Ascending aorta (tissue), 2 donors: ENCODE measurements around the gene TMEM25. TPM values are rescaled to one million over a fixed set of nuclear protein-coding genes. Genes with fewer than 3 reads are reported as not detected.

ENCODE experiments used
- DNase-seq, 2 donors: peaks; one replicate each; pipeline ENCODE4 v3.0.0-alpha.2; 2019; ENCODE audit warnings: low spot score in 2 of 2
- H3K27ac ChIP-seq, 2 donors: fragments of 200-600 bp; sonication (generic); one replicate each; pipeline ENCODE4 v1.5.1; 2016 to 2017; ENCODE audit warnings: mild to moderate bottlenecking in 1 of 2
- H3K27me3 ChIP-seq: fragments of 200-600 bp; sonication (generic); one replicate; pipeline ENCODE4 v1.5.1; 2017
- H3K36me3 ChIP-seq, 2 donors: fragments of 200-600 bp; sonication (generic); one replicate each; pipeline ENCODE4 v1.5.1; 2016
- H3K4me1 ChIP-seq, 2 donors: fragments of 200-600 bp; sonication (generic); one replicate each; pipeline ENCODE4 v1.5.1; 2016 to 2017; ENCODE audit warnings: mild to moderate bottlenecking in 1 of 2
- H3K4me3 ChIP-seq, 2 donors: fragments of 200-600 bp; sonication (generic); one replicate each; pipeline ENCODE4 v1.5.1; 2016 to 2017; ENCODE audit warnings: mild to moderate bottlenecking in 1 of 2
- H3K9me3 ChIP-seq, 2 donors: fragments of 200-600 bp; sonication (generic); one replicate each; pipeline ENCODE4 v1.5.1; 2016
- intact Hi-C: fragments of 100-400 bp; cut with DNase I; formaldehyde crosslinking; loops from one replicate; pipeline ENCODE4 v1.15.1; 2023
- total RNA-seq: library from RNA; depleted of rRNA; stranded (reverse); fragments of >200 nt; gene quantifications from one replicate; pipeline ENCODE4 v1.1.0, GENCODE V29; 2016
- TF ChIP-seq, protein P1 (sequence below), 3 experiments: fragments of 200-600 bp in 2 of 3; fragments of 450-650 bp in 1 of 3; sonication (generic) in 2 of 3; IDR thresholded peaks; one replicate each; pipeline ENCODE4 v1.5.1; 2016 to 2019; ENCODE audit warnings: antibody characterized with exemption in 3 of 3, mild to moderate bottlenecking in 1 of 3, moderate library complexity in 1 of 3

Gene TMEM25
- total RNA-seq, 1 donor from 2014 or later = 133 TPM

DNA sequence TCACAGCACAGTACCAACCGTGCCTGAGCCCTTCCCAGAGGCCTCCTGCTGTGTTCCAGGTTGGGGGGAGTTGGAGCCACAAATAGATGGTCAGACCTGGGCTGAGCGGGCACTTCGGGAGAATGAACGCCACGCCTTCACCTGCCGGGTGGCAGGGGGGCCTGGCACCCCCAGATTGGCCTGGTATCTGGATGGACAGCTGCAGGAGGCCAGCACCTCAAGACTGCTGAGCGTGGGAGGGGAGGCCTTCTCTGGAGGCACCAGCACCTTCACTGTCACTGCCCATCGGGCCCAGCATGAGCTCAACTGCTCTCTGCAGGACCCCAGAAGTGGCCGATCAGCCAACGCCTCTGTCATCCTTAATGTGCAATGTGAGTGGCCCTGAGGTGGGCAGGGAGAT, 1.1 kb downstream of the TMEM25 start:
- intact Hi-C loops = no loop called here
- Histone ChIP-seq H3K9me3 (no peaks in the 10 kb centered on the region), H3K36me3 (peaks cover 0 to 18% of the 10 kb centered on the region in 2 donors), H3K27me3 (no peaks in the 10 kb centered on the region), H3K4me3 (peak overlapping the region in 1 of 2 donors; percentile 84), H3K4me1 (peaks cover 0 to 21% of the 10 kb centered on the region in 2 donors), H3K27ac (peak overlapping the region; percentile 14 to 73)
- no peak for DNase-seq
- TF ChIP-seq, protein P1, sequence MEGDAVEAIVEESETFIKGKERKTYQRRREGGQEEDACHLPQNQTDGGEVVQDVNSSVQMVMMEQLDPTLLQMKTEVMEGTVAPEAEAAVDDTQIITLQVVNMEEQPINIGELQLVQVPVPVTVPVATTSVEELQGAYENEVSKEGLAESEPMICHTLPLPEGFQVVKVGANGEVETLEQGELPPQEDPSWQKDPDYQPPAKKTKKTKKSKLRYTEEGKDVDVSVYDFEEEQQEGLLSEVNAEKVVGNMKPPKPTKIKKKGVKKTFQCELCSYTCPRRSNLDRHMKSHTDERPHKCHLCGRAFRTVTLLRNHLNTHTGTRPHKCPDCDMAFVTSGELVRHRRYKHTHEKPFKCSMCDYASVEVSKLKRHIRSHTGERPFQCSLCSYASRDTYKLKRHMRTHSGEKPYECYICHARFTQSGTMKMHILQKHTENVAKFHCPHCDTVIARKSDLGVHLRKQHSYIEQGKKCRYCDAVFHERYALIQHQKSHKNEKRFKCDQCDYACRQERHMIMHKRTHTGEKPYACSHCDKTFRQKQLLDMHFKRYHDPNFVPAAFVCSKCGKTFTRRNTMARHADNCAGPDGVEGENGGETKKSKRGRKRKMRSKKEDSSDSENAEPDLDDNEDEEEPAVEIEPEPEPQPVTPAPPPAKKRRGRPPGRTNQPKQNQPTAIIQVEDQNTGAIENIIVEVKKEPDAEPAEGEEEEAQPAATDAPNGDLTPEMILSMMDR (IDR thresholded peaks at IDR 0.05) = no peak

DNA sequence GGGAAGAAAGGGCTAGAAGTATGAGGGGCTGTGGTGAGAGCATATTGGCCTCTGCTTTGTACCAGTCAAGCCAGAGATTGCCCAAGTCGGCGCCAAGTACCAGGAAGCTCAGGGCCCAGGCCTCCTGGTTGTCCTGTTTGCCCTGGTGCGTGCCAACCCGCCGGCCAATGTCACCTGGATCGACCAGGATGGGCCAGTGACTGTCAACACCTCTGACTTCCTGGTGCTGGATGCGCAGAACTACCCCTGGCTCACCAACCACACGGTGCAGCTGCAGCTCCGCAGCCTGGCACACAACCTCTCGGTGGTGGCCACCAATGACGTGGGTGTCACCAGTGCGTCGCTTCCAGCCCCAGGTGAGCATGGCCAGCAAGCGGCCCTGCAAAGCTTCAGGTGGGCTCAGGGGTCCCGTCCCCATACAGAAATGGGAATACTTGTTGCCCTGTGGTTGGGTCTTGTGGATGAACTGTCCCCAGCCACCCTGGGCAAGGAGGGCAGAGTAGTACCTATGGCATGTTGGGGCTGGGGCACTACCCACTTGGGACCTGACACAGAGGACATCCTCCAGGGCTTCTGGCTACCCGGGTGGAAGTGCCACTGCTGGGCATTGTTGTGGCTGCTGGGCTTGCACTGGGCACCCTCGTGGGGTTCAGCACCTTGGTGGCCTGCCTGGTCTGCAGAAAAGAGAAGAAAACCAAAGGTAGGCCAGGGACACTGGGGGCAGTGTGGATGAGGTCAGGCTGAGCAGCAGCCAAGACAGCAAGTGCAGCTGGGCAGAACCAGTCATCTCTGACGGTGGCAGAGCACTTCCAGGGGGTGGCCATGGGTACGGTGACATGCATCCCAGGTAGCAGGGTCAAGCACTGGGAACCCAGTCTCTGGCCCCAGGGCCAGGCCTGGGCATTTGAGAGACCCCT, 2.1 kb downstream of the TMEM25 start:
- intact Hi-C loops = no loop called here
- Histone ChIP-seq H3K27me3 (no peaks in the 10 kb centered on the region), H3K9me3 (no peaks in the 10 kb centered on the region), H3K4me3 (no peak overlapping the region), H3K36me3 (peaks cover 0 to 18% of the 10 kb centered on the region in 2 donors), H3K4me1 (peaks cover 0 to 21% of the 10 kb centered on the region in 2 donors), H3K27ac (no peak overlapping the region)
- TF ChIP-seq, protein P1 (IDR thresholded peaks at IDR 0.05) = no peak
- DNase-seq = no peak

DNA sequence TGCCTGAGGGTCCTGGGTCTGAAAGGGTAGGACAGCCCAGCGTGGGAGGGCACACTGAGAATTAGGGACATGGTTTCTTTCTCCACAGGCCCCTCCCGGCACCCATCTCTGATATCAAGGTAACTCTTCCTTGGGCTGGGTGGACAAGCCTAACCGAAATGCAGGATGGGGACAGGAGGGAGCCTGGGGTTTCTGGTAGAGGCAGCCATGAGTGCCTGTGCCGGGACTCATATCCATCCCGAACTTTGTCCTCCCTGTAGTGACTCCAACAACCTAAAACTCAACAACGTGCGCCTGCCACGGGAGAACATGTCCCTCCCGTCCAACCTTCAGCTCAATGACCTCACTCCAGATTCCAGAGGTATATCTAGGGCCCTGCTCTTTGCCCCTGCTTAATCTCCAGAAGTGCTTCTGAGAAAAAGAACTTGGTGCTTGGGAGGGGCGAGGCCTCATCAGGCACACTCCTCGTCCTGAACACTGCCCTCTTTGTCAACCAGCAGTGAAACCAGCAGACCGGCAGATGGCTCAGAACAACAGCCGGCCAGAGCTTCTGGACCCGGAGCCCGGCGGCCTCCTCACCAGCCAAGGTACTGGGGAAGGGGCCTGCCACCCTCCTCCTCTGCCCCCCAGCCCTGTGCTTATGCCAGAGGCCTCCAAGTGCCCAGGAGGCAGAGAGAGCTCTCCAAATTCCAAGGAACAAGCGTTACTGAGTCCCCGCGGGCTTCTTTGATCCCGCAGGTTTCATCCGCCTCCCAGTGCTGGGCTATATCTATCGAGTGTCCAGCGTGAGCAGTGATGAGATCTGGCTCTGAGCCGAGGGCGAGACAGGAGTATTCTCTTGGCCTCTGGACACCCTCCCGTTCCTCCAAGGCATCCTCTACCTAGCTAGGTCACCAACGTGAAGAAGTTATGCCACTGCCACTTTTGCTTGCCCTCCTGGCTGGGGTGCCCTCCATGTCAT, 3.1 kb downstream of the TMEM25 start:
- TF ChIP-seq, protein P1 (IDR thresholded peaks at IDR 0.05) = no peak
- no peaks in the 10 kb centered on the region for H3K9me3 ChIP-seq
- intact Hi-C loops = no loop called here
- no peak overlapping the region for H3K27ac ChIP-seq
- peaks cover 0 to 18% of the 10 kb centered on the region in 2 donors for H3K36me3 ChIP-seq
- peaks cover 0 to 29% of the 10 kb centered on the region in 2 donors for H3K4me1 ChIP-seq
- no peaks in the 10 kb centered on the region for H3K27me3 ChIP-seq
- H3K4me3 ChIP-seq = no peak overlapping the region
- DNase-seq = no peak

DNA sequence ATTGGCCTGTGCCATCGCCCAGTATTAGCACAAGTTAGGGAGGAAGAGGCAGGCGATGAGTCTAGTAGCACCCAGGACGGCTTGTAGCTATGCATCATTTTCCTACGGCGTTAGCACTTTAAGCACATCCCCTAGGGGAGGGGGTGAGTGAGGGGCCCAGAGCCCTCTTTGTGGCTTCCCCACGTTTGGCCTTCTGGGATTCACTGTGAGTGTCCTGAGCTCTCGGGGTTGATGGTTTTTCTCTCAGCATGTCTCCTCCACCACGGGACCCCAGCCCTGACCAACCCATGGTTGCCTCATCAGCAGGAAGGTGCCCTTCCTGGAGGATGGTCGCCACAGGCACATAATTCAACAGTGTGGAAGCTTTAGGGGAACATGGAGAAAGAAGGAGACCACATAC, 4.3 kb downstream of the TMEM25 start:
- Histone ChIP-seq H3K9me3 (no peaks in the 10 kb centered on the region), H3K4me3 (no peak overlapping the region), H3K4me1 (peaks cover 0 to 21% of the 10 kb centered on the region in 2 donors), H3K36me3 (peaks cover 0 to 18% of the 10 kb centered on the region in 2 donors), H3K27me3 (no peaks in the 10 kb centered on the region), H3K27ac (no peak overlapping the region)
- TF ChIP-seq, protein P1 (IDR thresholded peaks at IDR 0.05) = no peak
- no peak for DNase-seq
- intact Hi-C loops = no loop called here

DNA sequence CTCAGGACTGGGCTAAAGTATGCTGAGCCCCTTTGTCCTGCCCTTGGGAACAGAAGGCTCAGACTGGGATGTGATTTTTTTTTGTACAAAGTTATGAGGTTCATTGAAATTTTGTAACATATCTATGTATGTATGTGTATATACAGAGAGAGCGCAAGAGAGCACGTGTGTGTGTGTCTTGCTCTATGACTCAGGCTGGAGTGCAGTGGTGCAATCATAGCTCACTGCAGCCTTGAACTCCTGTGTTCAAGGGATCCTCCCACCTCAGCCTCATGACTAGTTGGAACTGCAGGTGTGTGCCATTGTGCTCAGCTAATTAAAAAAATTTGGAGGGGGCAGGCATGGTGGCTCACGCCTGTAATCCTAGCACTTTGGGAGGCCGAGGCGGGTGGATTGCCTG, 5.7 kb downstream of the TMEM25 start:
- Histone ChIP-seq H3K4me1 (peaks cover 0 to 14% of the 10 kb centered on the region in 2 donors), H3K27me3 (no peaks in the 10 kb centered on the region), H3K4me3 (no peak overlapping the region), H3K27ac (no peak overlapping the region), H3K9me3 (no peaks in the 10 kb centered on the region), H3K36me3 (peaks cover 0 to 18% of the 10 kb centered on the region in 2 donors)
- intact Hi-C loops = no loop called here
- TF ChIP-seq, protein P1 (IDR thresholded peaks at IDR 0.05) = no peak
- DNase-seq = no peak
